ENCODE results near the gene CNTNAP4. TPM values are rescaled to one million over a fixed set of nuclear protein-coding genes. Genes with fewer than 3 reads are reported as not detected.

The CNTNAP4 gene
- total and polyA plus RNA-seq, 9 donors: 7.1 to 16.0 (median 9.0) TPM

GRCh38 chr16:76478105-76478504 is 200.9 kb downstream of the CNTNAP4 start:
- no peak for DNase-seq
- Histone ChIP-seq H3K27ac (ENCODE audit: low read length) (no peak overlapping the region), H3K36me3 (ENCODE audit: control insufficient read depth, insufficient read depth, low read length) (no peaks in the 10 kb centered on the region), H3K4me3 (ENCODE audit: low read length) (no peak overlapping the region), H3K27me3 (ENCODE audit: control insufficient read depth, insufficient read depth, low read length) (no peaks in the 10 kb centered on the region), H3K9me3 (replicated peaks; ENCODE audit: control insufficient read depth, low read depth, low read length) (no peaks in the 10 kb centered on the region), H3K4me1 (ENCODE audit: control insufficient read depth, insufficient read depth, low read length) (no peaks in the 10 kb centered on the region)
- WGBS (ENCODE audit: insufficient coverage): no CpG with 5 or more reads among the region's 4 CpGs

- Histone ChIP-seq H3K27me3 (ENCODE audit: control insufficient read depth, insufficient read depth, low read length) (no peaks in the 10 kb centered on the region), H3K36me3 (ENCODE audit: control insufficient read depth, insufficient read depth, low read length) (no peaks in the 10 kb centered on the region), H3K4me3 (ENCODE audit: low read length) (no peak overlapping the region), H3K4me1 (ENCODE audit: control insufficient read depth, insufficient read depth, low read length) (no peaks in the 10 kb centered on the region), H3K9me3 (replicated peaks; ENCODE audit: control insufficient read depth, low read depth, low read length) (no peaks in the 10 kb centered on the region), H3K27ac (ENCODE audit: low read length) (no peak overlapping the region)
- DNase-seq: no peak
- 90% methylated on average over 4 of the region's 8 CpGs for WGBS (ENCODE audit: insufficient coverage)
Measured at GRCh38 chr16:76483307-76483909, 206.2 kb downstream of the CNTNAP4 start.

- no peak for DNase-seq
- Histone ChIP-seq H3K4me1 (ENCODE audit: control insufficient read depth, insufficient read depth, low read length) (no peaks in the 10 kb centered on the region), H3K4me3 (ENCODE audit: low read length) (no peak overlapping the region), H3K27me3 (ENCODE audit: control insufficient read depth, insufficient read depth, low read length) (no peaks in the 10 kb centered on the region), H3K9me3 (replicated peaks; ENCODE audit: control insufficient read depth, low read depth, low read length) (no peaks in the 10 kb centered on the region), H3K36me3 (ENCODE audit: control insufficient read depth, insufficient read depth, low read length) (no peaks in the 10 kb centered on the region), H3K27ac (ENCODE audit: low read length) (no peak overlapping the region)
- no CpG with 5 or more reads among the region's 1 CpG for WGBS (ENCODE audit: insufficient coverage)
Measured at GRCh38 chr16:76484020-76484419, 206.8 kb downstream of the CNTNAP4 start.

- Histone ChIP-seq H3K4me3 (ENCODE audit: low read length) (no peak overlapping the region), H3K36me3 (ENCODE audit: control insufficient read depth, insufficient read depth, low read length) (no peaks in the 10 kb centered on the region), H3K27me3 (ENCODE audit: control insufficient read depth, insufficient read depth, low read length) (no peaks in the 10 kb centered on the region), H3K4me1 (ENCODE audit: control insufficient read depth, insufficient read depth, low read length) (no peaks in the 10 kb centered on the region), H3K27ac (ENCODE audit: low read length) (no peak overlapping the region), H3K9me3 (replicated peaks; ENCODE audit: control insufficient read depth, low read depth, low read length) (no peaks in the 10 kb centered on the region)
- DNase-seq: no peak
- WGBS (ENCODE audit: insufficient coverage): no CpG with 5 or more reads among the region's 1 CpG
Measured at GRCh38 chr16:76486740-76487139, 209.5 kb downstream of the CNTNAP4 start.

GRCh38 chr16:76487411-76488064 is 210.3 kb downstream of the CNTNAP4 start:
- Histone ChIP-seq H3K4me3 (ENCODE audit: low read length) (no peak overlapping the region), H3K9me3 (replicated peaks; ENCODE audit: control insufficient read depth, low read depth, low read length) (no peaks in the 10 kb centered on the region), H3K36me3 (ENCODE audit: control insufficient read depth, insufficient read depth, low read length) (no peaks in the 10 kb centered on the region), H3K27ac (ENCODE audit: low read length) (no peak overlapping the region), H3K4me1 (ENCODE audit: control insufficient read depth, insufficient read depth, low read length) (no peaks in the 10 kb centered on the region), H3K27me3 (ENCODE audit: control insufficient read depth, insufficient read depth, low read length) (no peaks in the 10 kb centered on the region)
- WGBS (ENCODE audit: insufficient coverage): no CpG with 5 or more reads among the region's 6 CpGs
- DNase-seq: no peak

GRCh38 chr16:76488065-76488417 is 210.8 kb downstream of the CNTNAP4 start:
- 82% methylated on average over 2 of the region's 5 CpGs for WGBS (ENCODE audit: insufficient coverage)
- H3K9me3 ChIP-seq (replicated peaks; ENCODE audit: control insufficient read depth, low read depth, low read length): no peaks in the 10 kb centered on the region
- DNase-seq: no peak

GRCh38 chr16:76490036-76490639 is 212.9 kb downstream of the CNTNAP4 start:
- H3K4me1 ChIP-seq (ENCODE audit: control insufficient read depth, insufficient read depth, low read length): no peaks in the 10 kb centered on the region
- H3K4me3 ChIP-seq (ENCODE audit: low read length): no peak overlapping the region
- DNase-seq: no peak
- no peaks in the 10 kb centered on the region for H3K27me3 ChIP-seq (ENCODE audit: control insufficient read depth, insufficient read depth, low read length)
- 75% methylated on average over 3 of the region's 3 CpGs for WGBS (ENCODE audit: insufficient coverage)
- H3K27ac ChIP-seq (ENCODE audit: low read length): no peak overlapping the region
- H3K36me3 ChIP-seq (ENCODE audit: control insufficient read depth, insufficient read depth, low read length): no peaks in the 10 kb centered on the region
- H3K9me3 ChIP-seq (replicated peaks; ENCODE audit: control insufficient read depth, low read depth, low read length): no peaks in the 10 kb centered on the region

More at GRCh38 chr16:76488065-76488417, 210.8 kb downstream of the CNTNAP4 start:
- Histone ChIP-seq H3K4me3 (ENCODE audit: low read length) (no peak overlapping the region), H3K27ac (ENCODE audit: low read length) (no peak overlapping the region), H3K36me3 (ENCODE audit: control insufficient read depth, insufficient read depth, low read length) (no peaks in the 10 kb centered on the region), H3K4me1 (ENCODE audit: control insufficient read depth, insufficient read depth, low read length) (no peaks in the 10 kb centered on the region), H3K27me3 (ENCODE audit: control insufficient read depth, insufficient read depth, low read length) (no peaks in the 10 kb centered on the region)

- no peak overlapping the region for H3K4me3 ChIP-seq (ENCODE audit: low read length)
- no CpG with 5 or more reads among the region's 21 CpGs for WGBS (ENCODE audit: insufficient coverage)
Measured at GRCh38 chr16:76500006-76500405, 222.8 kb downstream of the CNTNAP4 start.

GRCh38 chr16:76502063-76502462 is 224.9 kb downstream of the CNTNAP4 start:
- no peak for DNase-seq
- no peak overlapping the region for H3K4me3 ChIP-seq (ENCODE audit: low read length)
- no peaks in the 10 kb centered on the region for H3K4me1 ChIP-seq (ENCODE audit: control insufficient read depth, insufficient read depth, low read length)
- no CpG with 5 or more reads among the region's 8 CpGs for WGBS (ENCODE audit: insufficient coverage)
- no peaks in the 10 kb centered on the region for H3K36me3 ChIP-seq (ENCODE audit: control insufficient read depth, insufficient read depth, low read length)
- H3K27me3 ChIP-seq (ENCODE audit: control insufficient read depth, insufficient read depth, low read length): no peaks in the 10 kb centered on the region
- no peak overlapping the region for H3K27ac ChIP-seq (ENCODE audit: low read length)
- H3K9me3 ChIP-seq (replicated peaks; ENCODE audit: control insufficient read depth, low read depth, low read length): no peaks in the 10 kb centered on the region

More at GRCh38 chr16:76500006-76500405, 222.8 kb downstream of the CNTNAP4 start:
- no peaks in the 10 kb centered on the region for H3K4me1 ChIP-seq (ENCODE audit: control insufficient read depth, insufficient read depth, low read length)
- H3K9me3 ChIP-seq (replicated peaks; ENCODE audit: control insufficient read depth, low read depth, low read length): no peaks in the 10 kb centered on the region
- H3K27ac ChIP-seq (ENCODE audit: low read length): no peak overlapping the region
- DNase-seq: no peak
- H3K36me3 ChIP-seq (ENCODE audit: control insufficient read depth, insufficient read depth, low read length): no peaks in the 10 kb centered on the region
- H3K27me3 ChIP-seq (ENCODE audit: control insufficient read depth, insufficient read depth, low read length): no peaks in the 10 kb centered on the region

GRCh38 chr16:76502555-76502954 is 225.4 kb downstream of the CNTNAP4 start:
- no CpG with 5 or more reads among the region's 3 CpGs for WGBS (ENCODE audit: insufficient coverage)
- Histone ChIP-seq H3K9me3 (replicated peaks; ENCODE audit: control insufficient read depth, low read depth, low read length) (no peaks in the 10 kb centered on the region), H3K27me3 (ENCODE audit: control insufficient read depth, insufficient read depth, low read length) (no peaks in the 10 kb centered on the region), H3K4me1 (ENCODE audit: control insufficient read depth, insufficient read depth, low read length) (no peaks in the 10 kb centered on the region), H3K4me3 (ENCODE audit: low read length) (no peak overlapping the region), H3K27ac (ENCODE audit: low read length) (no peak overlapping the region), H3K36me3 (ENCODE audit: control insufficient read depth, insufficient read depth, low read length) (no peaks in the 10 kb centered on the region)
- DNase-seq: no peak

Data from muscle of leg (tissue), 11 donors.